Esophagus muscularis mucosa (tissue), 4 donors: ENCODE measurements around the gene FGD5. TPM values are rescaled to one million over a fixed set of nuclear protein-coding genes. Genes with fewer than 3 reads are reported as not detected.

Source experiments
- DNase-seq: peaks from one replicate; pipeline ENCODE4 v3.0.0-alpha.2; 2017; ENCODE audit errors: extremely low spot score
- H3K27ac ChIP-seq, 4 donors: fragments of 200-600 bp; sonication (generic); replicated peaks in 1 of 4; 1 replicate in 3 of 4; 2 replicates in 1 of 4; pipeline ENCODE4 v1.5.1; 2016 to 2019; ENCODE audit warnings: mild to moderate bottlenecking in 1 of 4
- H3K27me3 ChIP-seq, 4 donors: fragments of 200-600 bp; sonication (generic); one replicate each; pipeline versions ENCODE4 v1.5.1 to v1.6.0; 2016 to 2019
- H3K36me3 ChIP-seq, 4 donors: fragments of 200-600 bp; sonication (generic); one replicate each; pipeline ENCODE4 v1.5.1; 2016 to 2019
- H3K4me1 ChIP-seq, 4 donors: fragments of 200-600 bp; sonication (generic); one replicate each; pipeline ENCODE4 v1.5.1; 2016 to 2019
- H3K4me3 ChIP-seq, 4 donors: fragments of 200-600 bp; sonication (generic); 1 replicate in 2 of 4; 2 replicates in 2 of 4; pipeline ENCODE4 v1.5.1; 2016 to 2019; ENCODE audit warnings: mild to moderate bottlenecking in 4 of 4, moderate library complexity in 1 of 4
- H3K9me3 ChIP-seq, 4 donors: fragments of 200-600 bp; sonication (generic); 1 replicate in 3 of 4; 2 replicates in 1 of 4; pipeline ENCODE4 v1.5.1; 2016 to 2019
- EP300 ChIP-seq: sonication (generic); formaldehyde crosslinking; IDR thresholded peaks from one replicate; pipeline ENCODE4 v1.6.1; 2017; ENCODE audit warnings: antibody characterized with exemption
- POLR2A ChIP-seq: fragments of 450-650 bp; IDR thresholded peaks from one replicate; pipeline ENCODE4 v1.6.1; 2017; ENCODE audit warnings: antibody characterized with exemption, moderate library complexity, mild to moderate bottlenecking, low read depth
- POLR2AphosphoS5 ChIP-seq, 2 donors: sonication (generic); formaldehyde crosslinking; IDR thresholded peaks; one replicate each; pipeline ENCODE4 v1.6.1; 2017; ENCODE audit warnings: antibody characterized with exemption in 2 of 2
- WGBS: methylation state at CpG from one replicate; pipeline ENCODE4 v1.1.5; 2018; 5-methylcytosine and 5-hydroxymethylcytosine counted together
- intact Hi-C: fragments of 100-400 bp; cut with DNase I; formaldehyde crosslinking; loops from one replicate; pipeline ENCODE4 v1.15.1; 2023
- total RNA-seq, 4 donors: library from RNA; depleted of rRNA; stranded (reverse); fragments of >200 nt; gene quantifications; one replicate each; pipeline versions ENCODE4 v1.1.0 to v1.2.1, GENCODE V29; 2016
- TF ChIP-seq, protein P1 (sequence below), 3 experiments: fragments of 200-600 bp in 2 of 3; fragments of 450-650 bp in 1 of 3; sonication (generic) in 2 of 3; IDR thresholded peaks; one replicate each; pipeline ENCODE4 v1.5.1; 2017 to 2019; ENCODE audit warnings: antibody characterized with exemption in 3 of 3, mild to moderate bottlenecking in 2 of 3, moderate library complexity in 1 of 3

Gene FGD5
- total RNA-seq, 4 donors from 2014 or later, result 15.4 to 21.1 (median 16.1) TPM

DNA sequence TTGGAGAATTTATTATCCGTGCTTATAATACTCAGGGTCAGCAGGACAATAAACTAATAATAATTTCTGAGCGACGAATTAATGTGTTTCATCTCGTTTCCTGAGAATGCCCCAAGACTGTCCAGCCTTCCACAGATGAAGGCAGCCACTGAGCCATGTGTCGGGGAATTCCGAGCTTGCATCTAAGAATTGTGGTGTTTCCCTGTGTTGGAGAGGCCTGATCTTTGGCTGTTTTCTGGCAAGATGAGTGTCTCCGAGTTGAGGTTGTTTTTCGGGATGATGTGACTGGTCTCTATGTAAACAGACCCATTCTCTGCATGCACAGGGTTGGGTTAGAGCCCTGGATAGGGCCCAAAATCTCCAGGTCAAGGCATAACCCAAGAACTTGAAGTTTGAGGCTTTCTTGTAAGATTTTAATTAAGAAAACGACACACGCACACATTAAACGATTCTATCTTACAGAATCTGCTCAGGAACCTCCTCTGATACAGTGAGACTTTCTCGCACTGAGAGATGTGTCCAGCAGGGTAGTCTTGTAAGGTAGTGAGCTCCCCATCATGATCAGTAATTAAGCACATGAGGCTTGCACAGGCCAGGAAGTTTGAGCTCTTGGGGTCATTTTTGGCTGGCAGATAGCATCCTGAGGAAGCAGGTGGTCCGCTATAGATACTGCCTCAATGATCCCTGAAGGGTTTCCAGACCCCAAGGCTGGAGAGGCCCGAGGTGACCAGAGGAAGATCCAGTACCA, 14.4 kb downstream of the FGD5 start:
- DNase-seq, result no peak
- TF ChIP-seq, protein P1, sequence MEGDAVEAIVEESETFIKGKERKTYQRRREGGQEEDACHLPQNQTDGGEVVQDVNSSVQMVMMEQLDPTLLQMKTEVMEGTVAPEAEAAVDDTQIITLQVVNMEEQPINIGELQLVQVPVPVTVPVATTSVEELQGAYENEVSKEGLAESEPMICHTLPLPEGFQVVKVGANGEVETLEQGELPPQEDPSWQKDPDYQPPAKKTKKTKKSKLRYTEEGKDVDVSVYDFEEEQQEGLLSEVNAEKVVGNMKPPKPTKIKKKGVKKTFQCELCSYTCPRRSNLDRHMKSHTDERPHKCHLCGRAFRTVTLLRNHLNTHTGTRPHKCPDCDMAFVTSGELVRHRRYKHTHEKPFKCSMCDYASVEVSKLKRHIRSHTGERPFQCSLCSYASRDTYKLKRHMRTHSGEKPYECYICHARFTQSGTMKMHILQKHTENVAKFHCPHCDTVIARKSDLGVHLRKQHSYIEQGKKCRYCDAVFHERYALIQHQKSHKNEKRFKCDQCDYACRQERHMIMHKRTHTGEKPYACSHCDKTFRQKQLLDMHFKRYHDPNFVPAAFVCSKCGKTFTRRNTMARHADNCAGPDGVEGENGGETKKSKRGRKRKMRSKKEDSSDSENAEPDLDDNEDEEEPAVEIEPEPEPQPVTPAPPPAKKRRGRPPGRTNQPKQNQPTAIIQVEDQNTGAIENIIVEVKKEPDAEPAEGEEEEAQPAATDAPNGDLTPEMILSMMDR (IDR thresholded peaks at IDR 0.05), result no peak
- TF ChIP-seq POLR2AphosphoS5 (IDR thresholded peaks at IDR 0.05) (no peak), POLR2A (no peak)
- peaks cover 30 to 47% (median 38%) of the 10 kb centered on the region in 4 donors for H3K4me1 ChIP-seq
- no peak overlapping the region for H3K4me3 ChIP-seq
- no peaks in the 10 kb centered on the region for H3K9me3 ChIP-seq
- H3K27me3 ChIP-seq, result peaks cover 0 to 8% (median 0%) of the 10 kb centered on the region in 4 donors
- no peaks in the 10 kb centered on the region for H3K36me3 ChIP-seq
- intact Hi-C loops, result no loop called here
- H3K27ac ChIP-seq, result no peak overlapping the region
- WGBS, result 81% methylated on average over 14 of the region's 14 CpGs

DNA sequence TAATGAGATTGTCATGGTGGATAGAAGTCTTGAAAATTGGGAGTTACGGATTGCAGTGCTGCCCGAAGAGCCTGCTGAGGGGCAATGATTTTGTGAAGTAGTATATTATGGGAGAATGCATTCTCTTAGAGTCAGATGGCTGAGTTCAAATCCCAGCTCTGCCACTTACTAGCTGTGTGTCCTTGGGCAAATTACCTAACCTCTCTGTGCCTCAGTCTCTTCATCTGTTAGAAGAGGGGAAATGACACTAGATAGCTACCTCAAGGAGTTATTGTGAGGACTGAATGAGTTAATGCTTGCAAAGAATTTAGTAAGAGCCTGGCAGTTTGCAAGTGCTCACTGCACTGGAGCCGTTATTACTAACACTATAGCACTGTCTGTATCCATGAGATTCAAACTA, 15.4 kb downstream of the FGD5 start:
- intact Hi-C loops, result no loop called here
- Histone ChIP-seq H3K4me1 (peaks cover 36 to 54% (median 47%) of the 10 kb centered on the region in 4 donors), H3K4me3 (no peak overlapping the region), H3K36me3 (no peaks in the 10 kb centered on the region), H3K27me3 (peaks cover 0 to 5% (median 0%) of the 10 kb centered on the region in 4 donors), H3K9me3 (no peaks in the 10 kb centered on the region), H3K27ac (no peak overlapping the region)
- TF ChIP-seq POLR2A (no peak), POLR2AphosphoS5 (IDR thresholded peaks at IDR 0.05) (no peak), EP300 (no peak)
- TF ChIP-seq, protein P1 (IDR thresholded peaks at IDR 0.05), result no peak
- WGBS, result 92% methylated on average over 3 of the region's 3 CpGs
- DNase-seq, result no peak

DNA sequence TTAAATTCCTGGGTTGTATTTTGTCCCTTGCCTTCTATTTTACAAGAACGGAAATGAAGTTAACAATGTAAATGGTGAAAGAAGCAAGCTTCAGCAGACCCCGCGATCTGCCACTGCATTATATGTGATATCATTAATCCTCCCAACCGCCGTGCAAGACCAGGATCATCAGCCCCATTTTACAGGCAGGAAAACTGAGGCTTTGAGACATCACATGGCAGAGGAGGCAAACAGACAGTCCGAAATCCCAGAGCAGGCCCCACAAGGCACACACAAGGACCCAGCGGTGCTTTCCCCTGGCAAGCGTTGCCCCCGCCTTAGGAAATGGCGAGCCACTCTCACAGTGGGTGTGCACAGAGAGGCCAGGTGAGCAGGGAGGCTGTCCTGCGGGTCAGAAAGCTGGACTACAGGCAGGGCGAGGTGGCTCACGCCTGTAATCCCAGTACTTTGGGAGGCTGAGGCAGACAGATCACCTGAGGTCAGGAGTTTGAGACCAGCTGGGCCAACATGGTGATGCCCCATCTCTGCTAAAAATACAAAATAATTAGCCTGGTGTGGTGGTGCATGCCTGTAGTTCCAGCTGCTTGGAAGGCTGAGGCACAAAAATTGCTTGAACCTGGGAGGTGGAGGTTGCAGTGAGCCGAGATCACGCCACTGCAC, 16.2 kb downstream of the FGD5 start:
- Histone ChIP-seq H3K4me3 (no peak overlapping the region), H3K27me3 (no peaks in the 10 kb centered on the region), H3K4me1 (peaks cover 36 to 52% (median 44%) of the 10 kb centered on the region in 4 donors), H3K36me3 (no peaks in the 10 kb centered on the region), H3K9me3 (no peaks in the 10 kb centered on the region), H3K27ac (no peak overlapping the region)
- no peak for DNase-seq
- intact Hi-C loops, result no loop called here
- 95% methylated on average over 10 of the region's 15 CpGs for whole genome bisulfite sequencing
- TF ChIP-seq POLR2A (no peak), POLR2AphosphoS5 (IDR thresholded peaks at IDR 0.05) (no peak), EP300 (no peak)
- TF ChIP-seq, protein P1 (IDR thresholded peaks at IDR 0.05), result no peak

DNA sequence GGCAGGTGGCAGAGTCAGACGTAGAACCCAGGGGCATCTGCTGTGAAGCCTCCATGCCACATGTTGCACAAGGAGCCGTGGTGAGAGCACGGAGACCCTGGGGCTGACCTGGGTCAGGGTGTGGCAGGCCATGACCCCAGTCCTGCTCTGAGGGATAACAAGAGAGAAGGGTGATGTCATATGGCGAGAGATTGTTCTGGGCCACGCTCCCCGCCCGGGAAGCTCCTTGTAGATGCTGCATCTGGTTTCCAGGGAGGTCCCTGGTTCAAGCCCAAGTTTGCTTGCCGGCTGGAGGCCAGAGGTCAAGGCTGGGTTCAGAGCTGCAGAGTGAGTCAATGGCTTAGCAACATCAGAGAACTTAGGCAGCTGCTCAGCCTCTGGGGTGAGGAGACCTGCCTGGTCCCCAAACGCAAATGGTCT, 17.3 kb downstream of the FGD5 start:
- intact Hi-C loops, result no loop called here
- H3K4me3 ChIP-seq, result no peak overlapping the region
- 49% methylated on average over 3 of the region's 9 CpGs for whole genome bisulfite sequencing
- H3K4me1 ChIP-seq, result peaks cover 36 to 52% (median 43%) of the 10 kb centered on the region in 4 donors
- DNase-seq, result peak; percentile 96
- no peaks in the 10 kb centered on the region for H3K9me3 ChIP-seq
- no peaks in the 10 kb centered on the region for H3K27me3 ChIP-seq
- peak overlapping the region; percentile 45 to 54 (median 50) for H3K27ac ChIP-seq
- TF ChIP-seq POLR2AphosphoS5 (IDR thresholded peaks at IDR 0.05) (peak; percentile 14 to 29), EP300 (no peak)
- H3K36me3 ChIP-seq, result no peaks in the 10 kb centered on the region

DNA sequence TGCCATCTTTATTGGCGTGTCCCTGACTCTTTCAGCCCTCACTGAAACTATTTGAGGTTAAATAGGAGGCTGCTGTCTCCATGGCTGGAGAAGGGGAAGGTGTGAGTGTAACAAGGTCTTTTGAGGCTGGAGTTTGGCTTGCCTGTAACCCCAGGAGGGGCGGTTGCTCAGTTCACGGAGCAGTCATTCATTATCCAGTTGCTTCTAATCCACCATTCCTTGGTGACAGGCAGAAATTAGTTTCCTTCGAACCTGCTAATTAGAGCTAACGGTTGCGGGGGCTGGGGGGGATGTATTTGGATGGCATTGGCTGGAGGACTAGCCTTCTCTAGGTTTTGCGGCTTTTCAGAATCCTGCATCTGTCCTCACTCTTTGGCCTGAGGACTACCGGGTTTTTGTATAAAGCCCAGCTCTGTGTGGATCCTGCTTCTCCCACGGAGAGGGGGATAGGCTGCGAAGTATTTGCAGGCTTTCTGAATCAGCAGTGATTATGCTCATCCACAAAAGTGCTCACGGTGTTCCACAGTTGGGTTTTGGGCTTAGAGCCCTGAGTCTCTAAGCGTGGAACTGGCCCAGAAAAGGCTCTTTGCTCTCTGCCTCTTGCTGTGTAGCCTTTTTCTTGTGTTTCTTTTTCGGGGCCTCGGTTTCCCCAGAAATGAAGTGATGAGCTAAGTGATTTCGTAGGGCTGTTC, 18.6 kb downstream of the FGD5 start:
- Histone ChIP-seq H3K4me3 (no peak overlapping the region), H3K9me3 (no peaks in the 10 kb centered on the region), H3K27me3 (no peaks in the 10 kb centered on the region), H3K27ac (peak overlapping the region; percentile 43 to 54 (median 50)), H3K4me1 (peaks cover 41 to 58% (median 52%) of the 10 kb centered on the region in 4 donors), H3K36me3 (no peaks in the 10 kb centered on the region)
- intact Hi-C loops, result no loop called here
- no peak for DNase-seq
- 65% methylated on average over 15 of the region's 15 CpGs for WGBS
- TF ChIP-seq EP300 (no peak), POLR2AphosphoS5 (IDR thresholded peaks at IDR 0.05) (no peak), POLR2A (no peak)
- TF ChIP-seq, protein P1 (IDR thresholded peaks at IDR 0.05), result no peak
